Esophagus (tissue), 2 donors: ENCODE results near the gene SPN. TPM values are rescaled to one million over a fixed set of nuclear protein-coding genes. Genes with fewer than 3 reads are reported as not detected.
"Not testable (repeated sequence)": the region's sequence is repeated elsewhere in the genome, so short reads cannot be mapped to it uniquely, and the experiment has no call there.

Experiments
- H3K27ac ChIP-seq, 2 donors: one replicate each; pipeline ENCODE4 v1.5.1; 2013; ENCODE audit warnings: low read depth in 2 of 2, mild to moderate bottlenecking in 2 of 2, inconsistent platforms in 1 of 2, low read length in 1 of 2, moderate library complexity in 1 of 2
- H3K27me3 ChIP-seq, 2 donors: one replicate each; pipeline ENCODE4 v1.6.1; 2013; ENCODE audit warnings: low read length in 2 of 2, control low read depth in 1 of 2, mild to moderate bottlenecking in 1 of 2; ENCODE audit not compliant: insufficient read depth in 2 of 2, control insufficient read depth in 1 of 2
- H3K36me3 ChIP-seq, 2 donors: one replicate each; pipeline ENCODE4 v1.6.1; 2013; ENCODE audit warnings: low read length in 1 of 2; ENCODE audit not compliant: control insufficient read depth in 2 of 2, insufficient read depth in 2 of 2
- H3K4me1 ChIP-seq, 2 donors: one replicate each; pipeline ENCODE4 v1.6.1; 2013; ENCODE audit warnings: low read length in 1 of 2; ENCODE audit not compliant: control insufficient read depth in 2 of 2, insufficient read depth in 2 of 2
- H3K4me3 ChIP-seq, 2 donors: one replicate each; pipeline ENCODE4 v1.5.1; 2013; ENCODE audit warnings: low read length in 2 of 2, mild to moderate bottlenecking in 2 of 2, low read depth in 1 of 2, moderate library complexity in 1 of 2
- H3K9me3 ChIP-seq, 2 donors: one replicate each; pipeline ENCODE4 v1.6.1; 2013; ENCODE audit warnings: mild to moderate bottlenecking in 2 of 2, low read depth in 1 of 2, low read length in 1 of 2, moderate library complexity in 1 of 2; ENCODE audit not compliant: control insufficient read depth in 2 of 2, insufficient read depth in 1 of 2
- WGBS, 2 donors: extraction: QIAGEN DNeasy Blood & Tissue Kit; methylation state at CpG; one replicate each; pipeline ENCODE4 v1.1.7; 2013; 5-methylcytosine and 5-hydroxymethylcytosine counted together
- polyA plus RNA-seq, 2 donors: library from polyadenylated mRNA; stranded (reverse); fragments of 200-250 nt; gene quantifications; one replicate each; pipeline ENCODE4 v1.2.3, GENCODE V29; 2013
- donor health status: healthy with polysubstance abuse.
- donor health status: Bipolar disorder and iron deficiency.

Gene SPN
- polyA plus RNA-seq = 1 to 10 TPM; 1.1 to 1.5 TPM

DNA sequence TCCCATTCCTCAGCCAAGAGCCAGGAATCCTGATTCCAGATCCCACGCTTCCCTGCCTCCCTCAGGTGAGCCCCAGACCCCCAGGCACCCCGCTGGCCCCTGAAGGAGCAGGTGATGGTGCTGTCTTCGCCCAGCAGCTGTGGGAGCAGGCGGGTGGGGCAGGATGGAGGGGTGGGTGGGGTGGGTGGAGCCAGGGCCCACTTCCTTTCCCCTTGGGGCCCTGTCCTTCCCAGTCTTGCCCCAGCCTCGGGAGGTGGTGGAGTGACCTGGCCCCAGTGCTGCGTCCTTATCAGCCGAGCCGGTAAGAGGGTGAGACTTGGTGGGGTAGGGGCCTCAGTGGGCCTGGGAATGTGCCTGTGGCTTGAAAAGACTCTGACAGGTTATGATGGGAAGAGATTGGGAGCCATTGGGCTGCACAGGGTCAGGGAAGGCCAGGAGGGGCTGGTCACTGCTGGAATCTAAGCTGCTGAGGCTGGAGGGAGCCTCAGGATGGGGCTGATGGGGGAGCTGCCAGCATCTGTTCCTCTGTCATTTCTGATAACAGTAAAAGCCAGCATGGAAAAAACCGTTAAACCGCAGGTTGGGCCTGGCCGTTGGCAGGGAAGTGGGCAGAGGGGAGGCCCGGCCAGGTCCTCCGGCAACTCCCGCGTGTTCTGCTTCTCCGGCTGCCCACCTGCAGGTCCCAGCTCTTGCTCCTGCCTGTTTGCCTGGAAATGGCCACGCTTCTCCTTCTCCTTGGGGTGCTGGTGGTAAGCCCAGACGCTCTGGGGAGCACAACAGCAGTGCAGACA, at the start of gene SPN:
Gene SPN, plus strand, starts transcription at position 232 of the 791 bp plus-strand sequence. Its CDS starts 482 bp downstream, at position 714.
- WGBS, 2 donors = 73 to 74% methylated on average over 18 of the region's 18 CpGs
- H3K36me3 ChIP-seq = no peaks in the 10 kb centered on the region

GRCh38 chr16:29613307-29614057, 49.6 kb upstream of the SPN start:
- H3K27me3 ChIP-seq, H3K36me3 ChIP-seq, H3K4me1 ChIP-seq, H3K9me3 ChIP-seq: not testable (repeated sequence)
- 3 to 5% methylated on average over 70 to 100 of the region's 100 CpGs for WGBS, 2 donors
- H3K4me3 ChIP-seq = peak overlapping the region; percentile 46 to 64
- H3K27ac ChIP-seq = peak overlapping the region; percentile 61 to 80

More for the DNA sequence above, at the start of gene SPN:
- H3K4me3 ChIP-seq = peak within 1 kb of the TSS; percentile 18 to 30
- no peaks in the 10 kb centered on the region for H3K27me3 ChIP-seq
- no peaks in the 10 kb centered on the region for H3K9me3 ChIP-seq
- H3K4me1 ChIP-seq = no peaks in the 10 kb centered on the region
- peak within 1 kb of the TSS; percentile 11 to 54 for H3K27ac ChIP-seq

- not testable (repeated sequence) for H3K36me3 ChIP-seq, H3K4me1 ChIP-seq, H3K27ac ChIP-seq, H3K27me3 ChIP-seq, H3K4me3 ChIP-seq, H3K9me3 ChIP-seq
- 67 to 77% methylated on average over 17 to 22 of the region's 22 CpGs for WGBS, 2 donors
Observed at GRCh38 chr16:29614691-29615314, 48.2 kb upstream of the SPN start.

- H3K27ac ChIP-seq, H3K9me3 ChIP-seq, H3K36me3 ChIP-seq, H3K4me1 ChIP-seq, H3K27me3 ChIP-seq, H3K4me3 ChIP-seq: not testable (repeated sequence)
- WGBS, 2 donors = 68 to 77% methylated on average over 4 to 5 of the region's 6 CpGs
Observed at GRCh38 chr16:29616127-29616526, 46.9 kb upstream of the SPN start.

GRCh38 chr16:29620591-29620990, 42.5 kb upstream of the SPN start:
- not testable (repeated sequence) for H3K27me3 ChIP-seq, H3K9me3 ChIP-seq, H3K27ac ChIP-seq, H3K4me3 ChIP-seq, H3K36me3 ChIP-seq, H3K4me1 ChIP-seq
- 81 to 85% methylated on average over 5 of the region's 6 CpGs for WGBS, 2 donors

DNA sequence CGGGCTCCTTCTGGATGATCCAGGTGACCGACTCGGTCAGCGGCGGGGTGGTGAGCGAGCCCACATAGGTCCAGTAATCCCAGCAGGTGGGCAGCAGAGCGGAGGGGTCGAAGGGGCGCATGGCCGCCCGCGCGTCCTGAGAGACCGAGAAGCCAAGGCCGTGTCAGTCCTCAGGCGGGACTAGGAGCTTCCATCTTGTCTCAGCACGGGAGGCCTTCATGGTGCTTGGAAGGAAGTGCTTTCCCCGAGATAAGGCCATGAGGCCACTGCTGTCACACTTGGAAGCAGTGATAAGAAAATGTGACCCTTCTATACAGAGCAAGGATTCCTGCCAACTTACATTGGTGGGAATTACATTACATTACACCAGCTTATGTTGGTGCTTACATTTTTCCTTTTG, 40.3 kb upstream of the SPN start:
- H3K27ac ChIP-seq, H3K27me3 ChIP-seq, H3K9me3 ChIP-seq, H3K4me1 ChIP-seq, H3K4me3 ChIP-seq, H3K36me3 ChIP-seq: not testable (repeated sequence)
- 87 to 93% methylated on average over 12 to 15 of the region's 18 CpGs for WGBS, 2 donors

GRCh38 chr16:29623253-29623652, 39.8 kb upstream of the SPN start:
- not testable (repeated sequence) for H3K36me3 ChIP-seq, H3K27ac ChIP-seq, H3K4me3 ChIP-seq, H3K27me3 ChIP-seq, H3K4me1 ChIP-seq, H3K9me3 ChIP-seq
- 94 to 98% methylated on average over 4 to 5 of the region's 5 CpGs for WGBS, 2 donors

DNA sequence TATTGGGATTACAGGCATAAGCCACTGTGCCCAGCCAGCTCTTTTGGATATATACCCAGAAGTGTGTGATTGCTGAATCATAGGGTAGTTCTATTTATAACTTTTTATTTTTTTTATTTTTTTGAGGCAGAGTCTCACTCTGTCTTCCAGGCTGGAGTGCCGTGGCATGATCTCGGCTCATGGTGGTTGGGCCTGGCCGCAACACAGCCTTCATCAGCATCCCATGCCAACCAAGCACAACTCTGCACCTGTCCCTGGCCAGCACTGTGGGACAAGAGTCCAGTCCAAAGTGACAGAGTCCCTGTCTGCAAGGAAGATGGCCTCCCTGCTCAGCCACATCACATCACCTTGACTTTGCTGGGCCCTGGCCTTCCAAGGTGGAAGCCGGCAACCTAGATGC, 37.9 kb upstream of the SPN start:
- not testable (repeated sequence) for H3K27ac ChIP-seq, H3K4me3 ChIP-seq, H3K36me3 ChIP-seq, H3K4me1 ChIP-seq, H3K27me3 ChIP-seq, H3K9me3 ChIP-seq
- WGBS, 2 donors = 71 to 78% methylated on average over 4 of the region's 4 CpGs

- H3K9me3 ChIP-seq, H3K4me1 ChIP-seq, H3K4me3 ChIP-seq, H3K36me3 ChIP-seq, H3K27ac ChIP-seq, H3K27me3 ChIP-seq: not testable (repeated sequence)
- 74 to 77% methylated on average over 14 of the region's 16 CpGs for whole genome bisulfite sequencing, 2 donors
Observed at GRCh38 chr16:29626778-29627331, 36.2 kb upstream of the SPN start.
